Hepatocyte (in vitro differentiated cells): ENCODE measurements around the gene SCAPER.

Experiments
- CTCF ChIP-seq: fragments of 200-600 bp; sonication (generic); IDR thresholded peaks from 2 replicates; pipeline ENCODE4 v1.5.1; 2016; ENCODE audit warnings: antibody characterized with exemption, mild to moderate bottlenecking; ENCODE audit not compliant: poor library complexity
- EZH2 ChIP-seq: fragments of 200-600 bp; sonication (generic); IDR thresholded peaks from 2 replicates; pipeline ENCODE4 v1.6.1; 2016; ENCODE audit warnings: antibody characterized with exemption, mild to moderate bottlenecking, borderline replicate concordance
- EZH2phosphoT487 ChIP-seq: fragments of 200-600 bp; sonication (generic); IDR thresholded peaks from one replicate; pipeline ENCODE4 v1.6.1; 2018; ENCODE audit warnings: antibody characterized with exemption, mild to moderate bottlenecking, low read depth, moderate library complexity; ENCODE audit not compliant: unreplicated experiment, severe bottlenecking

DNA sequence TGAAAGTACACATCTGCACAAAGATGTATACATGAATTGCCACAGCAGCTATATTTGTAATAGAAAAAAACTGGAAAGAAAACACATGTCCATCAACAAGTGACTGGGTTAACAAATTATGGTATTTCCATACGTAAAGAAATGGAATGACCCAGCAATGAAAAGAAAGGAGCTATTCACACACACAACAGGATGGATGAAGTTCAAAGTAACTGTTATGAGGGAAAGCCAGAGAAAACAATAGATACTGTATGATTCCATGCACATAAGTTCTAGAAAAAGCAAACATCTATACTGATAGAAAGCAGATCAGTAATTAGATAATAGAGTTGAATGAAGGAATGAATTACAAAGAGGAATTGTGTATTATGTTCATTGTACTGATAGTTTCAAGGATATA lies 152.0 kb downstream of the SCAPER start:
- TF ChIP-seq EZH2 (no peak), CTCF (no peak), EZH2phosphoT487 (no peak)
